Measurements from ENCODE around the gene POMC. TPM values are rescaled to one million over a fixed set of nuclear protein-coding genes. Genes with fewer than 3 reads are reported as not detected.

Gene POMC
- total and polyA plus RNA-seq, 2 of the 13 experiments (the other 11 are each of a cell fraction or from before 2014, with no cell fraction given), result not detected

DNA sequence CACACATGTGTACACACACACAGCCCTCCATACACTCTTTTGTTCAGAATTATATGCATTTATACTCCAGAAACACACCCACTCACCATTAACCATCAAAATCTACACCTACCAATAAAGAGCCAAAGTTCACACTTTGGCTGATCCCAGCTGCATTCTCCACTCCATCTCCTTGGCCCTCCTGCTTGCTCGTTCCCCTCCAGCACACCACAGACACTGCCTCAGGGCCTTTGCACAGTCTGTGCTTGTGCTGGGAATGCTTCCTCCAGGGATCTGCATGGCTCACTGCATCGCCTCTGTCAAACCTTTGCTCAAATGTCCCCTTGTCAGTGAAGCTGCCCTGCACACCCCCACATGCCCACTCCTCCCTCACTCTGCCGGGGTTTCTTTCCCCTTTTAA lies 46.0 kb downstream of the POMC start (continued):
- TF ChIP-seq ZNF407 (CRISPR knock-in tag; IDR thresholded peaks at IDR 0.05; ENCODE audit: not compliant biosample characterization) (no peak), HOXA7 (CRISPR knock-in tag; IDR thresholded peaks at IDR 0.05) (no peak), ZNF264 (CRISPR knock-in tag; IDR thresholded peaks at IDR 0.05) (no peak), ZEB1 (IDR thresholded peaks at IDR 0.05; ENCODE audit: insufficient replicate concordance, low read depth) (no peak), CHCHD3 (CRISPR knock-in tag; IDR thresholded peaks at IDR 0.05) (no peak), TGIF2 (CRISPR knock-in tag; IDR thresholded peaks at IDR 0.05) (no peak)
- TF ChIP-seq, protein P1, sequence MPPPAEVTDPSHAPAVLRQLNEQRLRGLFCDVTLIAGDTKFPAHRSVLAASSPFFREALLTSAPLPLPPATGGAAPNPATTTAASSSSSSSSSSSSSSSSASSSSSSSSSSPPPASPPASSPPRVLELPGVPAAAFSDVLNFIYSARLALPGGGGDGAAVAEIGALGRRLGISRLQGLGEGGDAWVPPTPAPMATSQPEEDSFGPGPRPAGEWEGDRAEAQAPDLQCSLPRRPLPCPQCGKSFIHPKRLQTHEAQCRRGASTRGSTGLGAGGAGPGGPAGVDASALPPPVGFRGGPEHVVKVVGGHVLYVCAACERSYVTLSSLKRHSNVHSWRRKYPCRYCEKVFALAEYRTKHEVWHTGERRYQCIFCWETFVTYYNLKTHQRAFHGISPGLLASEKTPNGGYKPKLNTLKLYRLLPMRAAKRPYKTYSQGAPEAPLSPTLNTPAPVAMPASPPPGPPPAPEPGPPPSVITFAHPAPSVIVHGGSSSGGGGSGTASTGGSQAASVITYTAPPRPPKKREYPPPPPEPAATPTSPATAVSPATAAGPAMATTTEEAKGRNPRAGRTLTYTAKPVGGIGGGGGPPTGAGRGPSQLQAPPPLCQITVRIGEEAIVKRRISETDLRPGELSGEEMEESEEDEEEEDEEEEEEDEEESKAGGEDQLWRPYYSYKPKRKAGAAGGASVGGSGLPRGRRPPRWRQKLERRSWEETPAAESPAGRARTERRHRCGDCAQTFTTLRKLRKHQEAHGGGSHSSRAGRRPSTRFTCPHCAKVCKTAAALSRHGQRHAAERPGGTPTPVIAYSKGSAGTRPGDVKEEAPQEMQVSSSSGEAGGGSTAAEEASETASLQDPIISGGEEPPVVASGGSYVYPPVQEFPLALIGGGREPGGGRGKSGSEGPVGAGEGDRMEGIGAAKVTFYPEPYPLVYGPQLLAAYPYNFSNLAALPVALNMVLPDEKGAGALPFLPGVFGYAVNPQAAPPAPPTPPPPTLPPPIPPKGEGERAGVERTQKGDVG (CRISPR knock-in tag; IDR thresholded peaks at IDR 0.05; ENCODE audit: borderline replicate concordance), result no peak
- TF ChIP-seq, protein P2, sequence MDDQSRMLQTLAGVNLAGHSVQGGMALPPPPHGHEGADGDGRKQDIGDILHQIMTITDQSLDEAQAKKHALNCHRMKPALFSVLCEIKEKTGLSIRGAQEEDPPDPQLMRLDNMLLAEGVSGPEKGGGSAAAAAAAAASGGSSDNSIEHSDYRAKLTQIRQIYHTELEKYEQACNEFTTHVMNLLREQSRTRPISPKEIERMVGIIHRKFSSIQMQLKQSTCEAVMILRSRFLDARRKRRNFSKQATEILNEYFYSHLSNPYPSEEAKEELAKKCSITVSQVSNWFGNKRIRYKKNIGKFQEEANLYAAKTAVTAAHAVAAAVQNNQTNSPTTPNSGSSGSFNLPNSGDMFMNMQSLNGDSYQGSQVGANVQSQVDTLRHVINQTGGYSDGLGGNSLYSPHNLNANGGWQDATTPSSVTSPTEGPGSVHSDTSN (CRISPR knock-in tag; IDR thresholded peaks at IDR 0.05; ENCODE audit: borderline replicate concordance), result no peak

Data from HepG2 (cell line).